AG08396 (cell line): ENCODE results near the gene TM7SF2.
"Not testable (repeated sequence)": the region's sequence is repeated elsewhere in the genome, so short reads cannot be mapped to it uniquely, and the experiment has no call there.

Experiments used
- DNase-seq: peaks from one replicate; pipeline ENCODE4 v3.0.0; 2012; ENCODE audit warnings: low spot score, mixed read lengths

Gene TM7SF2

GRCh38 chr11:65115361-65116082, 3.9 kb downstream of the TM7SF2 start:
- no peak for DNase-seq

- peak; percentile 65 for DNase-seq
These were observed 4.9 kb downstream of the TM7SF2 start for GRCh38 chr11:65116370-65117205.

- DNase-seq = peak; percentile 96
These were observed 5.8 kb downstream of the TM7SF2 start, which contains the start of gene ZNHIT2 for GRCh38 chr11:65117206-65118096. TSS of gene ZNHIT2 (minus strand) at chr11:65117701. CDS start at chr11:65117653, 48 bp downstream.

GRCh38 chr11:65118097-65118837, 6.6 kb downstream of the TM7SF2 start:
- no peak for DNase-seq

- not testable (repeated sequence) for DNase-seq
These were observed 7.4 kb downstream of the TM7SF2 start for GRCh38 chr11:65118891-65119669.

DNA sequence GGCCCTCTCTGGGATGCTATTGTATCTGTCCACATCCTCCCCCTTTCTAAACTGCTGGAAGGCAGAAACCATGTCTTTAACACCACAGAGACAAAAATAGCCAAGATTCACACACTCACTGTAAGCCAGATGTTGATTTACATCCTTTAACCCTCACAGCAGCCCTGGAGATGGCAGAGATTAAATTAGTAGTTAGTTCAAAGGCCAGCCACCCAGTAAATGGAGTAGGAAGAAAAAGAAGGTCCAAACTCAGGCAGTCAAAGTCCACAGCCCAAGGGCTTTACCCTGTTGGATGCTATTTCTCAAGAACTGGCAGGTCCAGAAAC, 8.0 kb downstream of the TM7SF2 start:
- no peak for DNase-seq

DNA sequence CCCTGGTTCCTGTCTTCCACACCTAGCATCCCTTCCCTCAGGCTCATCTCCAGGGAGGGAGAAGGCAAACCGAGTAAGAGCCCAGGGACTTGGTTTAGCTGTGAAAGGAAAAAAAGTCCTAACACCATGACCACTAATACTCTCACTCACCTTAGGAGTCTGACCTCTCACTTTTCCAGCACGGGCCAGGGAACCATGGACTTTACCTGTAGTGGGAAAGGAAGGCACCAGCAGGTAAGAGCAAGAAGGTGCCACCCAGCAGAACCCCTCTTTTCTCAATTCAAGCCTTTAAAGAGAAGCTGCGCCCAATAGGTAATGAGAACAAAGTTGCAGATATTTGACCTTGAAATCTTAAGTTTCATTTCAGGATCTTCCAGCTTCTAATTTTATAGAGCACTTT, 9.2 kb downstream of the TM7SF2 start:
- DNase-seq = no peak

DNA sequence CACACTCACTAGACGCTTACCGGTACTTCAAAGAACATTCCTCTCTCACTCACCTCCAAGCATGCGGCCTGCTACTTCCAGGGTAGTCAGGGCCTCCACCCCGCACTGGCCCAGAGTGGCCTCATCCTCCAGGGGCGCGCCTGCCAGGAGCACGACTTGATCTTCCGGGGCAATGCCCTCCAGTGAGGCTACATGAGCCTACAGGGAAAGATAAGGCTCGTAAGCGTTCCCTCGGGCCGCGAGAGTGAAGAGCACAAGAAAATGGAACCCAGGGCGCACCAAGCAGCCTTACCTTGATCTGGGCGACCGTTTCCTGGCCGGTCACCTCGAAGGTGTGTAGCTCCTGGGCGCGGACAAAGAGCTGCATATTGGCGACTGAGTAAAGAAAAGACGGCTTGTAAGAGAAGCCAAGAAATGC, 9.8 kb downstream of the TM7SF2 start:
- DNase-seq = no peak

DNA sequence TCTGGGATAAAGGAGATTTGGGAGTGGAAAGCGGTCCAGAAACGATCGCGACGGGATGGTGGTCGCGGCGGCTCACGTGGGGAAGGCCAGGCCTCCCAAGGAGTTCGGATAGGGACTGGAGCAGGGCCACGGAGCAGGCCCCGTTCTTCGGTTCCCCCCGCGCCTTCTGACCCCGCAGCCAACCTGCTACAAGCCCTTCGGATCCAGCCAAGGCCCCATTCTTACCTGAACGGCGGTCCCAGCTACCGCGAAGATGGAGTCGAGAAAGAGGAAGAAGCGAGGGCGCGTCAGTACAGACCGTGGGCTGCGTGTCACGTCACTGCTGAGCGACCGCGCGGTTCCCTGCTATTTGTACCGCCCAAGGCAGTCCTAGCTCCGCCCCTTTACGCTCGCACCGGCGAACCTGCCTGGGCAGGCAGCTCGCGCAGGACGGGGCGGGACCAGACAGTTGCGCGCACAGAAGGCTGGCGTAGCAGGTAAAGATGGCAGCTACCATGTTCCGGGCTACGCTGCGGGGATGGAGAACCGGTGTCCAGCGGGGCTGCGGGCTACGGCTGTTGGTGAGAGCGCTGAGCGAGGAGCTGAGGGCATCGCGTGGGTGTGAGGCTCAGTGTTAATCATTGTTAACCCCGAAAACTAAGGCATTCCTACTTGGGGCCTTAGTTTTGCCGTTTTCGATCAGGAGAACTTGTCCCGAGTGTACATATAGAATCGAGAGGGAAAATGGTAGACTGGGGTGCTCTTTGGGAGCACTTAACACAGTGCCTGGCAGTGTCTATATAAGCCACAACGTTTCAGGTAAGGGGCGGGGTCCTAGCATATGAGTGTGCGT, 10.4 kb downstream of the TM7SF2 start, which contains the start of the genes FAU and MRPL49:
Gene FAU, minus strand, starts transcription at position 270 of the 832 bp plus-strand sequence. CDS start 321 bp downstream, outside the sequence.
Gene MRPL49, plus strand, starts transcription at position 457 of the 832 bp plus-strand sequence. Its CDS starts 26 bp downstream, at position 483.
- DNase-seq = peak; percentile 96

DNA sequence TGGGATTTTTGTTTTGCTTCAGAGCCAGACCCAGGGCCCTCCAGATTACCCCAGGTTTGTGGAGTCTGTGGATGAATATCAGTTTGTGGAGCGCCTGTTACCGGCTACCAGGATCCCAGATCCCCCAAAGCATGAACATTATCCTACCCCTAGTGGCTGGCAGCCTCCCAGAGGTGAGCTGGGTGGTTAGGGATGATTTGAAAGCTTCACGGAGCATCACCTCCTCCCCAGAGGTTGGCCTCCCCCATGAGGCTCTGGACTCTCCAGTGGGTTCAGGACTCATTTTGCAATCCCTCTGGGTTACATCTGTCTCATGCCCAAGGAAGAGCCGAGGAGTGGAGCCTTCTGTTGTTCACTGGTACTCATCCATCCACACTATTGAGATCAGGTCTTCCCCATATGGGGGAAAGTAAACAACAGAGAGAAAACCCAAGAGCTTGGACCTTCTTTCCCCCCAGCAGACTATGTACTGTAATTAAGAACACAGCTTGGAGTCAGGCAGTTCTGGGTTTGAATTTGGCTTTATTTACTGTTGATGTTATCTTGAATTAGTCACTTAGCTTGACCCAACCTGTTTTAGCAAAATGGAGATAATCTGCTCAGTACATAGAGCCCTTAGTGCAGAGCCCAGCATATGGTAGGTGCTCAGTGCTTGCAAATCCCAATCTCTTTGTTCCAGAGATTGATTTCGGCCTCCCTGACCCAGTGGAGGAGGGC, 13.0 kb downstream of the TM7SF2 start:
- no peak for DNase-seq

GRCh38 chr11:65125197-65126056, 13.8 kb downstream of the TM7SF2 start:
- DNase-seq = no peak

DNA sequence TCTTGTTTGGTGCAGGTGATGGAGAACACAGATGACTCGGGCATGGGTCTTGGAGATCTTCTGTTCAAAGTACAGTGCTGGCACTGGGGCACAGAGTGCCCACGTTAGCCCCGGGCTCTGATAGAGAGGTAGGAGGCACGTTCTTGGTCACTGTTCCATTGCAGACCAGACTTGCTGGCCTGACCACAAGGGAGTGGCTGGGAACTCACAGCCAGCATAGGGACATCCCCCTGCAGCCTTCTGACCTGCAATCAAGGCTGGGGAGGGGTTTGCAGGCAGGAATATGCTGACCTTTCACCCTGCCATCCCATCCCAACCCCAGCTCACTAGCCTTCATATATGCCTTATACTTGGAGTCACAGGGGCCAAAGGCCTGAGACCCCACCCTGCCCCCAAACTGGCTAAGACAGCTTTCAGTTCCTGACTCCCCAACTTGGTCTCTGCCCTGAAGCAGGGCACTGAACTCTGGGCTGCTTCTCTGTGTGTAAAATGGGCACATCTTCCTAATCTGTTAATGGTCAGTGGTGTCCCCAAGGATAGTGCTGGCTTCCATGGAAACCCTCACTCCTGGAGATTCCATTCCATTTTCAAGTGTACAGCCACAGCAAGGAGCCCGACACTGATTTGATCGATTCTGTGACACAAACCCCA, 15.1 kb downstream of the TM7SF2 start:
- DNase-seq = no peak

- no peak for DNase-seq
These were observed 16.0 kb downstream of the TM7SF2 start for GRCh38 chr11:65127473-65128181.

GRCh38 chr11:65128182-65129145, 16.8 kb downstream of the TM7SF2 start:
- no peak for DNase-seq

GRCh38 chr11:65129649-65130441, 18.2 kb downstream of the TM7SF2 start:
- no peak for DNase-seq
